ENCODE results near the gene HORMAD1.

HORMAD1 gene

DNA sequence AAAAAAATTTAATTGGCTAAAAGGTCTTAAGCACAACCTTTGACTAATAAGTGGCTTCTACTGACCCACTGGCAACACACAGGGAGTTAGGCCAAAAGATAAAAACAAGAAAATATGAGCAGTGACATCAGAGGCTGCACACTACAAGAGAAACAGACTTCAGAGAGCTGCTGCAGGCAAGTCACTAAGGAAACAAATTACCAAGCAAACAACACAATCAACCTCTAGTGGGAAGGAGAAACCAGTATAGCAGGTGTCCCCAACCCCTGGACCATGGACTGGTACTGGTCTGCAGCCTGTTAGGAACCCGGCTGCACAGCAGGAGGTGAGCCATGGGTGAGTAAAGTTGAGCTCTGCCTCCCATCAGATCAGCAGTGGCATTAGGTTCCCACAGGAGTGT lies 70.5 kb downstream of the HORMAD1 start:
- TF ChIP-seq, protein P1, sequence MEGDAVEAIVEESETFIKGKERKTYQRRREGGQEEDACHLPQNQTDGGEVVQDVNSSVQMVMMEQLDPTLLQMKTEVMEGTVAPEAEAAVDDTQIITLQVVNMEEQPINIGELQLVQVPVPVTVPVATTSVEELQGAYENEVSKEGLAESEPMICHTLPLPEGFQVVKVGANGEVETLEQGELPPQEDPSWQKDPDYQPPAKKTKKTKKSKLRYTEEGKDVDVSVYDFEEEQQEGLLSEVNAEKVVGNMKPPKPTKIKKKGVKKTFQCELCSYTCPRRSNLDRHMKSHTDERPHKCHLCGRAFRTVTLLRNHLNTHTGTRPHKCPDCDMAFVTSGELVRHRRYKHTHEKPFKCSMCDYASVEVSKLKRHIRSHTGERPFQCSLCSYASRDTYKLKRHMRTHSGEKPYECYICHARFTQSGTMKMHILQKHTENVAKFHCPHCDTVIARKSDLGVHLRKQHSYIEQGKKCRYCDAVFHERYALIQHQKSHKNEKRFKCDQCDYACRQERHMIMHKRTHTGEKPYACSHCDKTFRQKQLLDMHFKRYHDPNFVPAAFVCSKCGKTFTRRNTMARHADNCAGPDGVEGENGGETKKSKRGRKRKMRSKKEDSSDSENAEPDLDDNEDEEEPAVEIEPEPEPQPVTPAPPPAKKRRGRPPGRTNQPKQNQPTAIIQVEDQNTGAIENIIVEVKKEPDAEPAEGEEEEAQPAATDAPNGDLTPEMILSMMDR (conservative IDR thresholded peaks at IDR 0.05; ENCODE audit: low read depth, low read length) = no peak

DNA sequence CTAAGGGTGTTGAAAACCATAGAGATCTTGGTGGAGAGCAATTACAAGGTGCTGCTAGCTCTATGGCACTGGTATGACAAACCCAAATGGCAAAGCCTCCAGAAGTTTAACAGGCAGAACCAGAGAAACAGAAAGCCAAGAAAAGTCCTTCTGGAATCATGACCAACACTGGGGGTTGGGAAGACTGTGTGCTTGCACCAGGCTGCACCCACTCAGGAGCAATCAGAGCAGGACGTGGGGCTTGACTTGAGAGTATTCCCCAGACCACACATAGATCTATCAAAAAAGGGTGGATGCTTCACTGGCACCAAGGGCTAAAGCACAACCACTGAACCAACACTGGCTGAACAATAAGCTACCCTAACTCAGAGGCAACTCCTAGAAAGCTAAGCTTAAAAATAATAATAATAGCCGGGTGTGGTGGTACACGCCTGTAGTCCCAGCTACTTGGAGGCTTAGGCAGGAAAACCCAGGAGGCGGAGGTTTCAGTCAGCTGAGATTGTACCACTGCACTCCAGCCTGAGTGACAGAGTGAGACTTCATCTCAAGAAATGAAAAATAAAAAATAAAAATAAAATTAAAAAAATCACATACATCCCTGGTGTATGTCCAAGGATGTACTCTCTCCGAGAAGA lies 71.1 kb downstream of the HORMAD1 start:
- Histone ChIP-seq H4K20me1 (ENCODE audit: insufficient read depth) (no peaks in the 10 kb centered on the region), H3K4me1 (ENCODE audit: low read depth, poor library complexity, severe bottlenecking) (no peaks in the 10 kb centered on the region), H3K4me2 (no peak overlapping the region), H3K27me3 (ENCODE audit: insufficient read depth, low read depth) (no peaks in the 10 kb centered on the region), H3K27ac (no peak overlapping the region), H3K79me2 (ENCODE audit: insufficient read depth, low read depth) (no peaks in the 10 kb centered on the region), H3K36me3 (ENCODE audit: insufficient read depth) (no peaks in the 10 kb centered on the region), H2AFZ (ENCODE audit: low read depth) (no peak overlapping the region), H3K4me3 (IDR thresholded peaks at IDR 0.05; ENCODE audit: insufficient read depth, low read depth, low read length) (no peak overlapping the region), H3K9ac (no peak overlapping the region)
- TF ChIP-seq, protein P1 (conservative IDR thresholded peaks at IDR 0.05; ENCODE audit: low read depth, low read length) = no peak

More for the DNA sequence above, 70.5 kb downstream of the HORMAD1 start:
- Histone ChIP-seq H2AFZ (ENCODE audit: low read depth) (no peak overlapping the region), H3K4me1 (ENCODE audit: low read depth, poor library complexity, severe bottlenecking) (no peaks in the 10 kb centered on the region), H3K27ac (no peak overlapping the region), H3K4me3 (IDR thresholded peaks at IDR 0.05; ENCODE audit: insufficient read depth, low read depth, low read length) (no peak overlapping the region), H3K79me2 (ENCODE audit: insufficient read depth, low read depth) (no peaks in the 10 kb centered on the region), H4K20me1 (ENCODE audit: insufficient read depth) (no peaks in the 10 kb centered on the region), H3K4me2 (no peak overlapping the region), H3K9ac (no peak overlapping the region), H3K36me3 (ENCODE audit: insufficient read depth) (no peaks in the 10 kb centered on the region), H3K27me3 (ENCODE audit: insufficient read depth, low read depth) (no peaks in the 10 kb centered on the region)
